Stimulated activated naive CD8-positive, alpha-beta T cell treated with anti-CD3 and anti-CD28 coated beads, Interleukin-15, amount 100 ng/mL, for 72 hours (primary cell): ENCODE data around the gene PLXNB3.

Experiments used
- ATAC-seq: fragments of 150-1000 bp; cut with Tn5 transposase; 2 replicates; pipeline ENCODE4 v1.10.0; 2021; ENCODE audit warnings: mild to moderate bottlenecking, moderate library complexity
- DNase-seq, 2 donors: peaks; one replicate each; pipeline ENCODE4 v3.0.0; 2021 to 2022
- H3K27ac Mint-ChIP-seq, 2 donors: one replicate each; pipeline ENCODE4 v1.8.0; 2022; ENCODE audit warnings: mild to moderate bottlenecking in 2 of 2, mixed read lengths in 2 of 2, moderate library complexity in 2 of 2
- H3K27me3 Mint-ChIP-seq: one replicate; pipeline ENCODE4 v1.8.0; 2022; ENCODE audit warnings: mixed read lengths
- H3K4me1 Mint-ChIP-seq: one replicate; pipeline ENCODE4 v1.8.0; 2022; ENCODE audit warnings: mild to moderate bottlenecking, mixed read lengths
- H3K4me3 Mint-ChIP-seq, 2 donors: one replicate each; pipeline ENCODE4 v1.8.0; 2022; ENCODE audit warnings: mild to moderate bottlenecking in 2 of 2, mixed read lengths in 2 of 2, moderate library complexity in 1 of 2
- H3K9me3 Mint-ChIP-seq, 2 donors: one replicate each; pipeline ENCODE4 v1.8.0; 2022; ENCODE audit warnings: mixed read lengths in 2 of 2

PLXNB3 gene

GRCh38 chrX:153765138-153766079 is 1.4 kb downstream of the PLXNB3 start:
- H3K9me3 Mint-ChIP-seq = no peaks in the 10 kb centered on the region
- H3K27ac Mint-ChIP-seq = peak overlapping the region in 1 of 2 donors; percentile 85
- no peak for DNase-seq
- no peaks in the 10 kb centered on the region for H3K27me3 Mint-ChIP-seq
- H3K4me3 Mint-ChIP-seq = peak overlapping the region in 1 of 2 donors; percentile 83
- peaks cover 31% of the 10 kb centered on the region for H3K4me1 Mint-ChIP-seq
- peak; percentile 23 for ATAC-seq

GRCh38 chrX:153766098-153766817 is 2.2 kb downstream of the PLXNB3 start:
- Mint-ChIP-seq H3K9me3 (no peaks in the 10 kb centered on the region), H3K27ac (peak overlapping the region; percentile 55 to 93), H3K4me1 (peaks cover 31% of the 10 kb centered on the region), H3K4me3 (peak overlapping the region; percentile 70 to 83), H3K27me3 (no peaks in the 10 kb centered on the region)
- DNase-seq (peak; percentile 30 to 44), ATAC-seq (peak; percentile 75)

GRCh38 chrX:153766871-153767673 is 3.0 kb downstream of the PLXNB3 start:
- Mint-ChIP-seq H3K27me3 (no peaks in the 10 kb centered on the region), H3K4me1 (peaks cover 31% of the 10 kb centered on the region), H3K27ac (peak overlapping the region in 1 of 2 donors; percentile 93), H3K9me3 (no peaks in the 10 kb centered on the region), H3K4me3 (peak overlapping the region in 1 of 2 donors; percentile 83)
- ATAC-seq (no peak), DNase-seq (no peak)

GRCh38 chrX:153767674-153768055 is 3.6 kb downstream of the PLXNB3 start:
- ATAC-seq (no peak), DNase-seq (no peak)
- Mint-ChIP-seq H3K9me3 (no peaks in the 10 kb centered on the region), H3K27ac (peak overlapping the region in 1 of 2 donors; percentile 90), H3K4me1 (peaks cover 31% of the 10 kb centered on the region), H3K27me3 (no peaks in the 10 kb centered on the region), H3K4me3 (peak overlapping the region in 1 of 2 donors; percentile 78)

GRCh38 chrX:153768311-153769157 is 4.5 kb downstream of the PLXNB3 start:
- no peak for ATAC-seq
- Mint-ChIP-seq H3K27ac (peak overlapping the region; percentile 82 to 90), H3K9me3 (no peaks in the 10 kb centered on the region), H3K27me3 (no peaks in the 10 kb centered on the region), H3K4me3 (peak overlapping the region; percentile 26 to 78), H3K4me1 (peaks cover 31% of the 10 kb centered on the region)
- no peak for DNase-seq

- DNase-seq = no peak
- H3K27me3 Mint-ChIP-seq = no peaks in the 10 kb centered on the region
- ATAC-seq = no peak
- no peak overlapping the region for H3K4me3 Mint-ChIP-seq
- H3K9me3 Mint-ChIP-seq = no peaks in the 10 kb centered on the region
- H3K27ac Mint-ChIP-seq = peak overlapping the region in 1 of 2 donors; percentile 63
- peaks cover 23% of the 10 kb centered on the region for H3K4me1 Mint-ChIP-seq
These were observed 5.3 kb downstream of the PLXNB3 start for GRCh38 chrX:153769158-153769864.

GRCh38 chrX:153769865-153770600 is 6.0 kb downstream of the PLXNB3 start:
- no peak overlapping the region for H3K4me3 Mint-ChIP-seq
- no peak for ATAC-seq
- H3K27me3 Mint-ChIP-seq = no peaks in the 10 kb centered on the region
- H3K9me3 Mint-ChIP-seq = no peaks in the 10 kb centered on the region
- DNase-seq = no peak
- no peak overlapping the region for H3K27ac Mint-ChIP-seq
- peaks cover 23% of the 10 kb centered on the region for H3K4me1 Mint-ChIP-seq

- no peaks in the 10 kb centered on the region for H3K27me3 Mint-ChIP-seq
- DNase-seq (no peak), ATAC-seq (no peak)
- no peak overlapping the region for H3K27ac Mint-ChIP-seq
- H3K4me1 Mint-ChIP-seq = peaks cover 23% of the 10 kb centered on the region
- no peaks in the 10 kb centered on the region for H3K9me3 Mint-ChIP-seq
- no peak overlapping the region for H3K4me3 Mint-ChIP-seq
These were observed 6.8 kb downstream of the PLXNB3 start for GRCh38 chrX:153770601-153771414.

- no peaks in the 10 kb centered on the region for H3K9me3 Mint-ChIP-seq
- no peaks in the 10 kb centered on the region for H3K27me3 Mint-ChIP-seq
- H3K4me3 Mint-ChIP-seq = no peak overlapping the region
- peaks cover 15% of the 10 kb centered on the region for H3K4me1 Mint-ChIP-seq
- no peak overlapping the region for H3K27ac Mint-ChIP-seq
- ATAC-seq (no peak), DNase-seq (no peak)
These were observed 7.6 kb downstream of the PLXNB3 start for GRCh38 chrX:153771415-153772315.

- no peak for DNase-seq
- H3K9me3 Mint-ChIP-seq = no peaks in the 10 kb centered on the region
- no peak overlapping the region for H3K4me3 Mint-ChIP-seq
- peaks cover 10% of the 10 kb centered on the region for H3K4me1 Mint-ChIP-seq
- ATAC-seq = no peak
- H3K27me3 Mint-ChIP-seq = no peaks in the 10 kb centered on the region
- no peak overlapping the region for H3K27ac Mint-ChIP-seq
These were observed 8.5 kb downstream of the PLXNB3 start for GRCh38 chrX:153772316-153773217.

- DNase-seq = no peak
- no peak overlapping the region for H3K4me3 Mint-ChIP-seq
- H3K9me3 Mint-ChIP-seq = no peaks in the 10 kb centered on the region
- peaks cover 4% of the 10 kb centered on the region for H3K4me1 Mint-ChIP-seq
- ATAC-seq = no peak
- H3K27me3 Mint-ChIP-seq = no peaks in the 10 kb centered on the region
- no peak overlapping the region for H3K27ac Mint-ChIP-seq
These were observed 9.2 kb downstream of the PLXNB3 start for GRCh38 chrX:153773218-153773611.
